Motor neuron (in vitro differentiated cells): Measurements from ENCODE around the gene RABGAP1. TPM values are rescaled to one million over a fixed set of nuclear protein-coding genes. Genes with fewer than 3 reads are reported as not detected.

Experiments used
- ATAC-seq, 8 experiments: fragments of 200-7000 bp; cut with Tn5 transposase; replicated peaks in 6 of 8; 2 replicates each; pipeline ENCODE4 v1.8.0; 2021; ENCODE audit warnings: mild to moderate bottlenecking in 8 of 8, moderate library complexity in 8 of 8
- H3K27ac ChIP-seq, 2 donors: fragments of 250-450 bp; sonication (Bioruptor Pico); 2 replicates each; pipeline ENCODE4 v1.9.0; 2021; ENCODE audit warnings: antibody characterized with exemption in 2 of 2, mild to moderate bottlenecking in 2 of 2, moderate library complexity in 1 of 2
- H3K4me1 ChIP-seq, 2 donors: fragments of 250-450 bp; sonication (Bioruptor Pico); replicated peaks in 1 of 2; 2 replicates each; pipeline ENCODE4 v1.6.1; 2021; ENCODE audit warnings: antibody characterized with exemption in 2 of 2, mild to moderate bottlenecking in 2 of 2, moderate library complexity in 1 of 2
- H3K4me3 ChIP-seq, 5 donors: fragments of 250-450 bp; sonication (Bioruptor Pico); 2 replicates each; pipeline ENCODE4 v1.9.0; 2021; ENCODE audit warnings: antibody characterized with exemption in 5 of 5, mild to moderate bottlenecking in 5 of 5, moderate library complexity in 4 of 5
- WGBS, 10 experiments: fragments of 450-650 bp; shearing (Covaris generic); methylation state at CpG; one replicate each; pipeline ENCODE4 v1.0.0; 2022; 5-methylcytosine and 5-hydroxymethylcytosine counted together
- in situ Hi-C, 9 experiments: fragments of 400-800 bp; cut with MboI; loops; one replicate each; pipeline ENCODE4 v1.15.0; 2021; ENCODE audit warnings: low sequenced_read_pairs in 9 of 9, low pct_unique_long_range_greater_than_20kb in 2 of 9; ENCODE audit not compliant: unreplicated experiment in 9 of 9
- total RNA-seq, 8 experiments: library from RNA; unstranded; fragments of 300-600 nt; gene quantifications; 2 replicates each; pipeline versions ENCODE4 v1.2.3 to v1.2.4, GENCODE V29; 2022

RABGAP1 gene
- total RNA-seq, 8 experiments from 2014 or later: 13.0 to 69.2 (median 37.4) TPM

DNA sequence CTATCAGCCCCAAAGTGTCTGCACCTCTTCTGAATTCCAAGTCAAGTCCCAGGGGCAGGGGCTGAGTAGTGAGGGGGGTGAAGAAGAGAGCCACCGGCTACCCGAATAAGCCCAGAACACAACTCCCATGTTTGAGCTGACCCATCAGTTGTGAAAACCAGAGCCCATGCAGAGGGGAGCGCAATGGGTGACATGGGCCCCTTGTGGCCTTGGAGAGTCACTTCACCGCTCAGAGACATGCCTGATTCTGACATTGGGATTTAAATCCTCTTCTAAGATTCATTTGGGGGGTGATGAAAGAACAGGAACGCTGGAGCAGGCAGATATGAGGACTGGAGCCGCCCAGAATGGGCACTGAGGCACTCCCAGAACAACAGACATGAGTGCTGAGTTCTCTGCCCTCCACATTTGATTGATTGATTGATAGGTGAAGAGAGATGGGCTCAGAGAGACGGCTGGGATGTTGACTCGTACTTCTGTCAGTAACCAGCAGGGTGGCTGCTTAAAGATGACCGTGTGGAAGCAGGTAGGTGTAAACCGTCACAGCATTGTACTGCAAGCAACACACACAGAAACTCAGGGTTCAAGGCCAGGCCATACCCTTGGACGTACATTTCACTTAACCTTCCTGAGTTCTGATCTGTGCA is 166.9 kb downstream of the RABGAP1 start:
- 20 to 96% (median 84%) methylated on average over 1 to 5 of the region's 11 CpGs; no CpG with 5 or more reads in 2 of the 10 experiments for WGBS, 10 experiments
- in situ Hi-C loops: loop anchor here in 1 of 9 experiments (10.0 kb wide), 1 partner anchor 117 kb away; no protein-coding TSS in a partner anchor
- Histone ChIP-seq H3K4me3 (no peak overlapping the region), H3K4me1 (peaks cover 0 to 4% of the 10 kb centered on the region in 2 donors), H3K27ac (no peak overlapping the region)
- ATAC-seq: no peak

GRCh38 chr9:123108976-123109375 is 168.2 kb downstream of the RABGAP1 start:
- Histone ChIP-seq H3K4me3 (no peak overlapping the region), H3K27ac (no peak overlapping the region), H3K4me1 (peaks cover 0 to 4% of the 10 kb centered on the region in 2 donors)
- no peak for ATAC-seq
- 90 to 100% (median 94%) methylated on average over 1 to 6 of the region's 9 CpGs; no CpG with 5 or more reads in 6 of the 10 experiments for WGBS, 10 experiments
- in situ Hi-C loops: loop anchor here in 1 of 9 experiments (10.0 kb wide), 1 partner anchor 116 kb away; no protein-coding TSS in a partner anchor

- no peak overlapping the region for H3K27ac ChIP-seq
- H3K4me1 ChIP-seq: peaks cover 0 to 4% of the 10 kb centered on the region in 2 donors
- no peak for ATAC-seq
- WGBS, 10 experiments: 78 to 100% (median 97%) methylated on average over 1 to 11 of the region's 15 CpGs
- no peak overlapping the region for H3K4me3 ChIP-seq
- in situ Hi-C loops: loop anchor here in 1 of 9 experiments (10.0 kb wide), 1 partner anchor 115 kb away; no protein-coding TSS in a partner anchor
Observed at GRCh38 chr9:123109540-123110279, 168.9 kb downstream of the RABGAP1 start.

DNA sequence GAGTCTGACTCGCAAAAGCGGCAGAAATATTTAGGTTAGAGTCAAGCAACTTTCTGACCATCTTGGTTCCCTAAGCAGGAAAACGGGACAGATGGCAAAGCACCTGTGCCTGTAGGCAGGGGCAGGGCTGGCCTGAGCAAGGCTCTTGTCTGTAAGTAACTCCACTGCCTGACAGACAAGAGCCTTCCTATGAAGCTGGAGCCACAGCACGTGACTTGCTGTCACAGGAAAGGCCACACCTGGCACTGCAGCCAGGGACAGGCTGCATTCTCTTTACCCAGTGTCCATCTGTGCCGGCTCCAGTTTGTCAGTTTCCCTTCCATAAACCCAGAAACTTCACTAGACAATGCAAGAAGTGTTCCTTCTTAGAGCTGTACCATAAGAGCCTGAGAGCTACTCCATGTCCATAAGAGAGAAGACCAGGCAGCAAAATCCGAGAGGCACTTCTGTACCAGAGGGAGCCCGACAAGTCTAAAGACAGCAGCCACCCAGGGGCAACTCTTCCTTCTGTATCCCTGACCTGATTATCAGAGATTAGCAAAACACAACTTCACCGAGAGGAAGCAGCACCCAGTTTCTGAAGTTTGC is 170.7 kb downstream of the RABGAP1 start:
- H3K27ac ChIP-seq: no peak overlapping the region
- peak in 5 of 8 experiments; percentile 4 to 11 (median 8) for ATAC-seq
- peaks cover 0 to 4% of the 10 kb centered on the region in 2 donors for H3K4me1 ChIP-seq
- no peak overlapping the region for H3K4me3 ChIP-seq
- in situ Hi-C loops: no loop called here
- 77 to 100% (median 91%) methylated on average over 1 to 6 of the region's 8 CpGs; no CpG with 5 or more reads in 2 of the 10 experiments for WGBS, 10 experiments

DNA sequence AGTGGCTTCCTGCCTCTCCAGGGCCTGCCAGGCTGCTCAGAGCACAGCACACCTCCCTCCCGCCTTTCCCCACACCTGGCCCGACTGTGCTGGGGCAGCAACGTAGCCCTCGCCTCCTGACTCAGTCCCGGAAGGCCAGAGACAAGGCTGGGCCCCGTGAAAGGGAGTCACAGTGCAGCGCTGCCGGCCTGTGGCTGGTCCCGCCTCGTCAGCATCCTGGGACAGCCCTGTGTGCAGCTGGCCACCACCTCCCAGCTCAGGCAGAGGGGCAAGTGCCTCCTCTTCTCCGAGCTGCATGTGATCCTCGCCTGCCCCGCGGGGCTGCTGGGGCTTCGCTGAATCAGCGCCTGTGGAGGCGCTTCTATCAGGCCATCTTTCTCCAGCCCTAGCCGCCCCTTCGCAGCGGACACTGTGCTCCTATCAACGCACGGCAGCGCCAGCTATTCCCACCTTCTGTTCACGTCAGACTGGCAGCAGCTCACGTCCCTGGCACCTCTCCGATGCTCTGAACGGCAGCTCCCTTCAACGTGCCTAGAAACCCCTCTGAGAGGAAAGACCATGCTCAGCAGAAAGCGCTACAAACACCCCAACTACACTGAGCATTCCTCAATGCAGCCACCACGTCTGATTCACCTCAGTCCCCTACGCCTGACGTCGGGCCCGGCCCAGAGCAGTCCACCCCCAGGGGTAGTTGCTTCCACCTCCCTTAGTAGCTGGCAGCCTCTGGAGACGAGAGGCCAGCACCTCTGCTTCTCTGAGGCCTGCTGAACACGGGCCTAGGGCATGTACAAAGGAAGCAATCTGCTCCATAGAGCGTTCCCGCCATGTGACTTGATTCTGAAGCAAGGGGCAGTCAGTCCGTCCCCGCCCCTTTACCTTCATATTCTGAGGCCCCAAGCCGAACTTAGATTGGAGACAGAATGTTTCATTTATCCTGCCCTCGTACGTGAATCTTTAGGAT is 171.5 kb downstream of the RABGAP1 start:
- ATAC-seq: peak; percentile 30 to 91 (median 77)
- 56 to 100% (median 85%) methylated on average over 1 to 14 of the region's 43 CpGs; no CpG with 5 or more reads in 3 of the 10 experiments for WGBS, 10 experiments
- peaks cover 0 to 4% of the 10 kb centered on the region in 2 donors for H3K4me1 ChIP-seq
- H3K27ac ChIP-seq: no peak overlapping the region
- in situ Hi-C loops: no loop called here
- H3K4me3 ChIP-seq: no peak overlapping the region

GRCh38 chr9:123113185-123113584 is 172.4 kb downstream of the RABGAP1 start:
- in situ Hi-C loops: no loop called here
- no peak overlapping the region for H3K4me3 ChIP-seq
- H3K4me1 ChIP-seq: peaks cover 0 to 4% of the 10 kb centered on the region in 2 donors
- no peak overlapping the region for H3K27ac ChIP-seq
- 60 to 100% (median 82%) methylated on average over 1 to 6 of the region's 7 CpGs; no CpG with 5 or more reads in 2 of the 10 experiments for WGBS, 10 experiments
- peak in 4 of 8 experiments; percentile 8 to 50 (median 38) for ATAC-seq

DNA sequence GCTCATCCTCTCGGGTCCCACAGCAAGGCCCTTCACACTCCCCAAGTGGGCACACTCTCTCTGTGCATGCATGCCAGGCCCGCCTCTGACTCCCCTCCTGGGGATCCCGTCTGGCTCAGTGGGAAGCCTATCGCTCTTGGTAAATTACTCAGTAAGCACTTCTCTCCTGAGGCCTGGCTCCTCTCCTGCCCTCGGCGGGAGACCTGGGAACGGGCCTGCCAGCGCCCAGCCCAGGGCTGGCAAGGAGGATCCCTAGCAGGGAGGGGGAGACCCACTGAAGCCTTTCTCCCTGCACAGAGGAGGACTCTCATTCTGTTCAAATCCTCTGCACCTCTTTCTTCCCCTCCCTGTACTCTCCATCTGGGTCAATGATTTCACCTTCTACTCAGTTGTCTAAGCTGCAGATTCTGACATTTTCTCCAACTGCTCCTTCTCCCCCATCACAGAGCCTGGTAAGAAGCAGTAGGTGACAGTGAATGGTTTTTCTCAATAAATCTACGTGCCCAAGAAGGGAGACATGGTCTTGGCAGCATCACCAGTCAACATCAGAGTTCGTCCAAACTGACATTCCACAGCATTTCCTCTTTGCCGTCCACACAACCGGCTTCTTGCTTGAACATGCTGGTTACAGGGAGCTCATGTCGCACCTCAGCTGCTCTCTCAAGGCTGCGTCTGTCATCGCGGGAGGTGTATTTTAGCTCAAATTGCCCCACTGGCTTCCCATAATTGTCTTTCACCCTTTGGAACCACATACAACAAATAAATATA is 174.5 kb downstream of the RABGAP1 start:
- Histone ChIP-seq H3K4me3 (no peak overlapping the region), H3K4me1 (peaks cover 0 to 4% of the 10 kb centered on the region in 2 donors), H3K27ac (no peak overlapping the region)
- WGBS, 10 experiments: 57 to 100% (median 96%) methylated on average over 1 to 15 of the region's 16 CpGs; no CpG with 5 or more reads in 2 of the 10 experiments
- no peak for ATAC-seq
- in situ Hi-C loops: no loop called here

DNA sequence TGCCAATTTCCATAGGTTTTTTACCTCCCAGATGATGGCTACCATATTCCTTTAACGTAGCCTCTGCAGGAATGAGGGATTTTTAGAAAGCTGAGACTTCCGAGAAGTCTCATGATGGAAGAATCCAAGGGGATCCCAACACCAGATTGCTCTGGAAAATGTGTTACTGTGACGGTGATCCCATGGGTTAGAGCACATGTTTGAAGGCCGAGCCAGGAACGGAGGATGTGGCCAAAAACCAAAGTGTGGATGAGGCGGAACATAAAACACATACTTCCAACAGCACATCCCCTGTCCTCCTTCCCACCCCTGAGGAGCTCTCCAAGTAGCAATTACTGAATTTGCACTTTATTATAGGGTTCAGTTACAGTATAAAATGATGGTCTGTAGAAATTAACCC is 175.2 kb downstream of the RABGAP1 start:
- Histone ChIP-seq H3K27ac (no peak overlapping the region), H3K4me3 (no peak overlapping the region), H3K4me1 (peaks cover 0 to 4% of the 10 kb centered on the region in 2 donors)
- ATAC-seq: no peak
- WGBS, 10 experiments: 83 to 100% (median 100%) methylated on average over 1 to 6 of the region's 6 CpGs
- in situ Hi-C loops: no loop called here

GRCh38 chr9:123119566-123119965 is 178.7 kb downstream of the RABGAP1 start:
- in situ Hi-C loops: no loop called here
- ATAC-seq: peak in 2 of 8 experiments; percentile 23 to 28
- no peak overlapping the region for H3K27ac ChIP-seq
- WGBS, 10 experiments: 31 to 100% (median 89%) methylated on average over 2 to 7 of the region's 7 CpGs; no CpG with 5 or more reads in 2 of the 10 experiments
- no peak overlapping the region for H3K4me3 ChIP-seq
- no peaks in the 10 kb centered on the region for H3K4me1 ChIP-seq

- 80 to 100% (median 92%) methylated on average over 2 to 4 of the region's 5 CpGs; no CpG with 5 or more reads in 5 of the 10 experiments for WGBS, 10 experiments
- ATAC-seq: peak in 3 of 8 experiments; percentile 31 to 67 (median 60)
- Histone ChIP-seq H3K27ac (no peak overlapping the region), H3K4me3 (no peak overlapping the region), H3K4me1 (no peaks in the 10 kb centered on the region)
- in situ Hi-C loops: no loop called here
Observed at GRCh38 chr9:123120131-123120530, 179.3 kb downstream of the RABGAP1 start.

- H3K27ac ChIP-seq: no peak overlapping the region
- in situ Hi-C loops: no loop called here
- no peaks in the 10 kb centered on the region for H3K4me1 ChIP-seq
- 20 to 100% (median 67%) methylated on average over 1 of the region's 1 CpG; no CpG with 5 or more reads in 3 of the 10 experiments for WGBS, 10 experiments
- H3K4me3 ChIP-seq: no peak overlapping the region
- ATAC-seq: peak in 3 of 8 experiments; percentile 32 to 86 (median 45)
Observed at GRCh38 chr9:123120953-123121352, 180.1 kb downstream of the RABGAP1 start.
